Mesendoderm (in vitro differentiated cells): ENCODE measurements around the gene MPST.
A peak's percentile ranks its signal among the peaks of the same experiment; 100 is the strongest.

ENCODE experiments used
- DNase-seq: peaks from one replicate; pipeline ENCODE4 v3.0.0; 2013
- H2AK5ac ChIP-seq: 2 replicates; pipeline ENCODE4 v1.6.1; 2013; ENCODE audit warnings: low read length, inconsistent platforms
- H2BK120ac ChIP-seq: 2 replicates; pipeline ENCODE4 v1.6.1; 2013; ENCODE audit warnings: low read depth, mild to moderate bottlenecking, low read length, moderate library complexity, mixed read lengths
- H2BK15ac ChIP-seq: replicated peaks from 2 replicates; pipeline ENCODE4 v1.6.1; 2013; ENCODE audit warnings: low read depth, mild to moderate bottlenecking, moderate library complexity
- H2BK5ac ChIP-seq: 2 replicates; pipeline ENCODE4 v1.6.1; 2013; ENCODE audit warnings: low read length, inconsistent platforms
- H3K18ac ChIP-seq: 2 replicates; pipeline ENCODE4 v1.6.1; 2013; ENCODE audit warnings: mild to moderate bottlenecking, low read length, mixed read lengths
- H3K23ac ChIP-seq: one replicate; pipeline ENCODE4 v1.6.1; 2013; ENCODE audit warnings: low read length
- H3K27ac ChIP-seq: 2 replicates; pipeline ENCODE4 v1.5.1; 2013; ENCODE audit warnings: low read depth, mild to moderate bottlenecking, inconsistent platforms, low read length, moderate library complexity
- H3K27me3 ChIP-seq: 2 replicates; pipeline ENCODE4 v1.6.1; 2013; ENCODE audit warnings: low read length, control low read depth, mild to moderate bottlenecking, inconsistent platforms; ENCODE audit not compliant: insufficient read depth, poor library complexity
- H3K36me3 ChIP-seq: 2 replicates; pipeline ENCODE4 v1.6.1; 2013; ENCODE audit warnings: low read length, inconsistent platforms; ENCODE audit not compliant: control insufficient read depth, insufficient read depth
- H3K4ac ChIP-seq: one replicate; pipeline ENCODE4 v1.6.1; 2013; ENCODE audit warnings: low read depth, mild to moderate bottlenecking, low read length, moderate library complexity
- H3K4me1 ChIP-seq: 2 replicates; pipeline ENCODE4 v1.6.1; 2013; ENCODE audit warnings: low read depth, low read length, inconsistent platforms; ENCODE audit not compliant: control insufficient read depth
- H3K4me2 ChIP-seq: 2 replicates; pipeline ENCODE4 v1.6.1; 2013; ENCODE audit warnings: low read length
- H3K4me3 ChIP-seq: 2 replicates; pipeline ENCODE4 v1.5.1; 2013; ENCODE audit warnings: mild to moderate bottlenecking, low read length
- H3K56ac ChIP-seq: one replicate; pipeline ENCODE4 v1.6.1; 2013; ENCODE audit warnings: low read length
- H3K79me1 ChIP-seq: 2 replicates; pipeline ENCODE4 v1.6.1; 2013; ENCODE audit warnings: low read length, inconsistent platforms
- H3K79me2 ChIP-seq: 2 replicates; pipeline ENCODE4 v1.6.1; 2013; ENCODE audit warnings: mild to moderate bottlenecking, low read length; ENCODE audit not compliant: control insufficient read depth, insufficient read depth
- H3K9ac ChIP-seq: 2 replicates; pipeline ENCODE4 v1.6.1; 2013; ENCODE audit warnings: low read length, inconsistent platforms
- H4K5ac ChIP-seq: one replicate; pipeline ENCODE4 v1.6.1; 2013; ENCODE audit warnings: low read length
- H4K8ac ChIP-seq: one replicate; pipeline ENCODE4 v1.6.1; 2013; ENCODE audit warnings: low read depth, mild to moderate bottlenecking, control low read depth, low read length, moderate library complexity
- WGBS: extraction: QIAGEN DNeasy Blood & Tissue Kit; methylation state at CpG from one replicate; pipeline ENCODE4 v1.1.7; 2013; ENCODE audit warnings: low lambda C conversion rate, missing lambda C conversion rate; ENCODE audit not compliant: insufficient coverage; ENCODE audit errors: extremely low coverage; 5-methylcytosine and 5-hydroxymethylcytosine counted together

MPST gene

GRCh38 chr22:37021041-37021440, 1.5 kb downstream of the MPST start:
- DNase-seq: no peak
- no peak overlapping the region for H3K9ac ChIP-seq
- H2AK5ac ChIP-seq: no peak overlapping the region
- H3K4me1 ChIP-seq: no peaks in the 10 kb centered on the region
- no peaks in the 10 kb centered on the region for H3K27me3 ChIP-seq
- H3K18ac ChIP-seq: no peak overlapping the region
- no peak overlapping the region for H3K56ac ChIP-seq
- no peak overlapping the region for H2BK120ac ChIP-seq
- H2BK5ac ChIP-seq: no peak overlapping the region
- H3K4me3 ChIP-seq: no peak overlapping the region
- H4K5ac ChIP-seq: no peak overlapping the region
- no peak overlapping the region for H3K27ac ChIP-seq
- WGBS: no CpG with 5 or more reads among the region's 5 CpGs
- peaks cover 2% of the 10 kb centered on the region for H3K79me2 ChIP-seq
- no peak overlapping the region for H3K4ac ChIP-seq
- peaks cover 25% of the 10 kb centered on the region for H3K79me1 ChIP-seq
- H3K4me2 ChIP-seq: no peak overlapping the region
- no peak overlapping the region for H2BK15ac ChIP-seq
- no peak overlapping the region for H3K23ac ChIP-seq
- peaks cover 3% of the 10 kb centered on the region for H3K36me3 ChIP-seq
- no peak overlapping the region for H4K8ac ChIP-seq

- H3K4ac ChIP-seq: no peak overlapping the region
- no peak overlapping the region for H4K5ac ChIP-seq
- peaks cover 6% of the 10 kb centered on the region for H3K36me3 ChIP-seq
- no peak overlapping the region for H2BK120ac ChIP-seq
- H3K23ac ChIP-seq: no peak overlapping the region
- no peak overlapping the region for H3K18ac ChIP-seq
- H4K8ac ChIP-seq: no peak overlapping the region
- DNase-seq: no peak
- H2BK5ac ChIP-seq: no peak overlapping the region
- no peaks in the 10 kb centered on the region for H3K27me3 ChIP-seq
- H3K79me2 ChIP-seq: peaks cover 2% of the 10 kb centered on the region
- WGBS: no CpG with 5 or more reads among the region's 13 CpGs
- no peak overlapping the region for H3K9ac ChIP-seq
- no peak overlapping the region for H2BK15ac ChIP-seq
- no peak overlapping the region for H3K4me3 ChIP-seq
- H3K4me1 ChIP-seq: no peaks in the 10 kb centered on the region
- H3K27ac ChIP-seq: no peak overlapping the region
- H3K4me2 ChIP-seq: no peak overlapping the region
- H3K56ac ChIP-seq: no peak overlapping the region
- H3K79me1 ChIP-seq: peaks cover 29% of the 10 kb centered on the region
- no peak overlapping the region for H2AK5ac ChIP-seq
Observed at GRCh38 chr22:37021710-37022482, 2.4 kb downstream of the MPST start.

- H3K4ac ChIP-seq: no peak overlapping the region
- H4K8ac ChIP-seq: no peak overlapping the region
- H4K5ac ChIP-seq: no peak overlapping the region
- H3K27ac ChIP-seq: no peak overlapping the region
- H2AK5ac ChIP-seq: no peak overlapping the region
- H3K4me2 ChIP-seq: no peak overlapping the region
- no peak overlapping the region for H3K23ac ChIP-seq
- H3K79me1 ChIP-seq: peaks cover 26% of the 10 kb centered on the region
- no peak overlapping the region for H2BK5ac ChIP-seq
- H3K36me3 ChIP-seq: peaks cover 6% of the 10 kb centered on the region
- WGBS: no CpG with 5 or more reads among the region's 16 CpGs
- DNase-seq: no peak
- no peak overlapping the region for H3K18ac ChIP-seq
- no peaks in the 10 kb centered on the region for H3K27me3 ChIP-seq
- H3K4me3 ChIP-seq: no peak overlapping the region
- H3K79me2 ChIP-seq: peaks cover 2% of the 10 kb centered on the region
- H3K4me1 ChIP-seq: no peaks in the 10 kb centered on the region
- H2BK120ac ChIP-seq: no peak overlapping the region
- H2BK15ac ChIP-seq: no peak overlapping the region
- peak overlapping the region; percentile 5 for H3K56ac ChIP-seq
- H3K9ac ChIP-seq: no peak overlapping the region
Observed at GRCh38 chr22:37022483-37023337, 3.2 kb downstream of the MPST start.

DNA sequence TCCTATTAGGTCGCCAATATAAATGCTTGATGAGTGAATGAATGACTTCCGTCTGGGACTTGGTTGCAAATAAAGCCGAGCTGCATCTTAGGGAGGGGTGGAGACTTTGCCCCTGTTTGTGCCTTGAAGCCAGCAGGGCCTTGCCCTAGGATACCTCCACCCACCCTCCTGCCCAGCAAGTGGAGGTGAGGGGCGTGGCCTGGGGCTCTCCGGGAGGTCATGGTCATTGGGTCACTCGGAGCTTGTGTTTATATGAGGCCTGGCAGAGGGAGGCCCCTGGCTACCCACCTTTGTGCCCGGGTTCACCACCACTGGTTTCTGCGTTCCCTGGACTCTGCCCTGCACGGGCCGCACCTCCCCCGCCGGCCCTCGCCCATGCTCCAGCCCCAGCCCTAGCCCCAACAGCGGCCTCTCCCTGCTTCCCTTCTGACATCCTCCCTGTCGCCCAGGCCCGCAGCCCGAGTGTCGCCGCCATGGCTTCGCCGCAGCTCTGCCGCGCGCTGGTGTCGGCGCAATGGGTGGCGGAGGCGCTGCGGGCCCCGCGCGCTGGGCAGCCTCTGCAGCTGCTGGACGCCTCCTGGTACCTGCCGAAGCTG, 4.3 kb downstream of the MPST start:
- Histone ChIP-seq H2BK120ac (no peak overlapping the region), H3K79me1 (peaks cover 18% of the 10 kb centered on the region), H2AK5ac (no peak overlapping the region), H3K18ac (no peak overlapping the region), H3K4me3 (no peak overlapping the region), H3K56ac (no peak overlapping the region), H4K5ac (no peak overlapping the region), H3K23ac (no peak overlapping the region), H3K79me2 (peaks cover 2% of the 10 kb centered on the region), H3K27ac (no peak overlapping the region), H2BK15ac (no peak overlapping the region), H3K9ac (no peak overlapping the region), H3K4me2 (no peak overlapping the region), H3K4ac (no peak overlapping the region), H2BK5ac (no peak overlapping the region), H3K27me3 (no peaks in the 10 kb centered on the region), H3K4me1 (no peaks in the 10 kb centered on the region), H3K36me3 (peaks cover 5% of the 10 kb centered on the region), H4K8ac (no peak overlapping the region)
- no peak for DNase-seq
- no CpG with 5 or more reads among the region's 34 CpGs for WGBS

DNA sequence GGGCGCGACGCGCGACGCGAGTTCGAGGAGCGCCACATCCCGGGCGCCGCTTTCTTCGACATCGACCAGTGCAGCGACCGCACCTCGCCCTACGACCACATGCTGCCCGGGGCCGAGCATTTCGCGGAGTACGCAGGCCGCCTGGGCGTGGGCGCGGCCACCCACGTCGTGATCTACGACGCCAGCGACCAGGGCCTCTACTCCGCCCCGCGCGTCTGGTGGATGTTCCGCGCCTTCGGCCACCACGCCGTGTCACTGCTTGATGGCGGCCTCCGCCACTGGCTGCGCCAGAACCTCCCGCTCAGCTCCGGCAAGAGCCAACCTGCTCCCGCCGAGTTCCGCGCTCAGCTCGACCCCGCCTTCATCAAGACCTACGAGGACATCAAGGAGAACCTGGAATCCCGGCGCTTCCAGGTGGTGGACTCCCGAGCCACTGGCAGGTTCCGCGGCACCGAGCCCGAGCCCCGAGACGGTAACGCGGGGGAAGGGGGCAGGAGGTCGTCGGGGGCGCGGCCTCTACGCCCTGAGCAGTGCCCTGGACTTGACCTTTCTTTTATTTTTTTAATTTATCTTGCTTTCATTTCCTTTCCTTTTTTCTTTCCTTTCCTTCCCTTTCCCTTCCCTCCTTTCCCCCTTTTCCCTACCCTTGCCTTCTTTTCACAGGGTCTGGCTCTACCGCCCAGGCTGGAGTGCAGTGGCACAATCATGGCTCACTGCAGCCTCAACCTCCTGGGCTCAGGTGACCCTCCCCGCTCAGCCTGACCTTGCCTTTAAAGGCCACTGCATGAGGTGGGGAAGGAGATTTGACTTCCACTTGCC, 5.0 kb downstream of the MPST start:
- peaks cover 2% of the 10 kb centered on the region for H3K79me2 ChIP-seq
- DNase-seq: no peak
- H4K5ac ChIP-seq: no peak overlapping the region
- H3K4me2 ChIP-seq: no peak overlapping the region
- H3K4me1 ChIP-seq: no peaks in the 10 kb centered on the region
- no peak overlapping the region for H3K27ac ChIP-seq
- H3K4me3 ChIP-seq: no peak overlapping the region
- no peak overlapping the region for H3K4ac ChIP-seq
- WGBS: no CpG with 5 or more reads among the region's 71 CpGs
- peaks cover 7% of the 10 kb centered on the region for H3K36me3 ChIP-seq
- no peaks in the 10 kb centered on the region for H3K27me3 ChIP-seq
- H3K9ac ChIP-seq: no peak overlapping the region
- H3K56ac ChIP-seq: no peak overlapping the region
- H3K23ac ChIP-seq: no peak overlapping the region
- no peak overlapping the region for H2BK5ac ChIP-seq
- H2AK5ac ChIP-seq: no peak overlapping the region
- H2BK120ac ChIP-seq: no peak overlapping the region
- no peak overlapping the region for H3K18ac ChIP-seq
- H4K8ac ChIP-seq: no peak overlapping the region
- H3K79me1 ChIP-seq: peaks cover 18% of the 10 kb centered on the region
- H2BK15ac ChIP-seq: no peak overlapping the region
